ENCODE results near the gene CAMP.

The CAMP gene

GRCh38 chr3:48225587-48225986 lies 2.3 kb downstream of the CAMP start:
- TF ChIP-seq POLR2A (IDR thresholded peaks at IDR 0.05; ENCODE audit: low read depth, low read length) = no peak
- FAIRE-seq (no peak), DNase-seq (ENCODE audit: insufficient read length, low spot score) (no peak)

- no peak for FAIRE-seq
- no peak for TF ChIP-seq POLR2A (IDR thresholded peaks at IDR 0.05; ENCODE audit: low read depth, low read length)
Observed at GRCh38 chr3:48226939-48227338, 3.6 kb downstream of the CAMP start.

GRCh38 chr3:48232232-48232631 lies 8.9 kb downstream of the CAMP start:
- TF ChIP-seq POLR2A (IDR thresholded peaks at IDR 0.05; ENCODE audit: low read depth, low read length) = no peak
- FAIRE-seq (no peak), DNase-seq (ENCODE audit: insufficient read length, low spot score) (no peak)

More at GRCh38 chr3:48226939-48227338, 3.6 kb downstream of the CAMP start:
- no peak for DNase-seq (ENCODE audit: insufficient read length, low spot score)

- DNase-seq (ENCODE audit: insufficient read length, low spot score) = peak; percentile 74
- no peak for FAIRE-seq
- TF ChIP-seq POLR2A (IDR thresholded peaks at IDR 0.05; ENCODE audit: low read depth, low read length) = no peak
Observed at GRCh38 chr3:48232734-48233133, 9.4 kb downstream of the CAMP start.

GRCh38 chr3:48233542-48233941 lies 10.2 kb downstream of the CAMP start:
- DNase-seq (ENCODE audit: insufficient read length, low spot score) (no peak), FAIRE-seq (no peak)
- no peak for TF ChIP-seq POLR2A (IDR thresholded peaks at IDR 0.05; ENCODE audit: low read depth, low read length)

GRCh38 chr3:48236531-48236930 lies 13.2 kb downstream of the CAMP start:
- DNase-seq (ENCODE audit: insufficient read length, low spot score) (no peak), FAIRE-seq (no peak)
- no peak for TF ChIP-seq POLR2A (IDR thresholded peaks at IDR 0.05; ENCODE audit: low read depth, low read length)

- no peak for FAIRE-seq
- no peak for TF ChIP-seq POLR2A (IDR thresholded peaks at IDR 0.05; ENCODE audit: low read depth, low read length)
Observed at GRCh38 chr3:48238531-48239085, 15.3 kb downstream of the CAMP start.

GRCh38 chr3:48240000-48240963 lies 17.0 kb downstream of the CAMP start:
- no peak for FAIRE-seq
- no peak for TF ChIP-seq POLR2A (IDR thresholded peaks at IDR 0.05; ENCODE audit: low read depth, low read length)
- no peak for DNase-seq (ENCODE audit: insufficient read length, low spot score)

More at GRCh38 chr3:48238531-48239085, 15.3 kb downstream of the CAMP start:
- DNase-seq (ENCODE audit: insufficient read length, low spot score) = no peak

GRCh38 chr3:48241796-48242455 lies 18.6 kb downstream of the CAMP start:
- FAIRE-seq (no peak), DNase-seq (ENCODE audit: insufficient read length, low spot score) (no peak)
- no peak for TF ChIP-seq POLR2A (IDR thresholded peaks at IDR 0.05; ENCODE audit: low read depth, low read length)

GRCh38 chr3:48243886-48244285 lies 20.6 kb downstream of the CAMP start:
- TF ChIP-seq POLR2A (IDR thresholded peaks at IDR 0.05; ENCODE audit: low read depth, low read length) = no peak
- FAIRE-seq = no peak
- DNase-seq (ENCODE audit: insufficient read length, low spot score) = no peak

- DNase-seq (ENCODE audit: insufficient read length, low spot score) = no peak
- FAIRE-seq = no peak
Observed at GRCh38 chr3:48244461-48244860, 21.2 kb downstream of the CAMP start.

GRCh38 chr3:48245136-48245535 lies 21.8 kb downstream of the CAMP start:
- FAIRE-seq (no peak), DNase-seq (ENCODE audit: insufficient read length, low spot score) (no peak)
- no peak for TF ChIP-seq POLR2A (IDR thresholded peaks at IDR 0.05; ENCODE audit: low read depth, low read length)

More at GRCh38 chr3:48244461-48244860, 21.2 kb downstream of the CAMP start:
- no peak for TF ChIP-seq POLR2A (IDR thresholded peaks at IDR 0.05; ENCODE audit: low read depth, low read length)

- no peak for TF ChIP-seq POLR2A (IDR thresholded peaks at IDR 0.05; ENCODE audit: low read depth, low read length)
- DNase-seq (ENCODE audit: insufficient read length, low spot score) (peak; percentile 32), FAIRE-seq (peak; percentile 27)
Observed at GRCh38 chr3:48247401-48247811, 24.1 kb downstream of the CAMP start.

Measured in H54 (cell line).